ENCODE data around the gene ZNRF3.
A peak's percentile ranks its signal among the peaks of the same experiment; 100 is the strongest.
"Not testable (repeated sequence)": the region's sequence is repeated elsewhere in the genome, so short reads cannot be mapped to it uniquely, and the experiment has no call there.

Gene ZNRF3

GRCh38 chr22:28883917-28884746 lies 760 bp downstream of the ZNRF3 start:
- DNase-seq (ENCODE audit: extremely low spot score, insufficient read length, low read depth), result no peak
- no peak for FAIRE-seq

GRCh38 chr22:28884747-28885350 lies 1.5 kb downstream of the ZNRF3 start:
- DNase-seq (ENCODE audit: extremely low spot score, insufficient read length, low read depth), result no peak
- no peak for FAIRE-seq

- DNase-seq (ENCODE audit: extremely low spot score, insufficient read length, low read depth) (no peak), FAIRE-seq (no peak)
Observed at GRCh38 chr22:28885939-28886338, 2.6 kb downstream of the ZNRF3 start.

- not testable (repeated sequence) for DNase-seq (ENCODE audit: extremely low spot score, insufficient read length, low read depth); FAIRE-seq
Observed at GRCh38 chr22:28886679-28887078, 3.3 kb downstream of the ZNRF3 start.

GRCh38 chr22:28887725-28888459 lies 4.5 kb downstream of the ZNRF3 start:
- FAIRE-seq, result no peak
- no peak for DNase-seq (ENCODE audit: extremely low spot score, insufficient read length, low read depth)

- FAIRE-seq (no peak), DNase-seq (ENCODE audit: extremely low spot score, insufficient read length, low read depth) (no peak)
Observed at GRCh38 chr22:28889478-28890024, 6.2 kb downstream of the ZNRF3 start.

GRCh38 chr22:28891156-28891733 lies 7.9 kb downstream of the ZNRF3 start:
- FAIRE-seq (no peak), DNase-seq (ENCODE audit: extremely low spot score, insufficient read length, low read depth) (no peak)

- no peak for FAIRE-seq
Observed at GRCh38 chr22:28892175-28892731, 8.9 kb downstream of the ZNRF3 start.

GRCh38 chr22:28893810-28894209 lies 10.4 kb downstream of the ZNRF3 start:
- no peak for FAIRE-seq
- DNase-seq (ENCODE audit: extremely low spot score, insufficient read length, low read depth), result no peak

More at GRCh38 chr22:28892175-28892731, 8.9 kb downstream of the ZNRF3 start:
- no peak for DNase-seq (ENCODE audit: extremely low spot score, insufficient read length, low read depth)

GRCh38 chr22:28894334-28894733 lies 11.0 kb downstream of the ZNRF3 start:
- DNase-seq (ENCODE audit: extremely low spot score, insufficient read length, low read depth), result no peak

GRCh38 chr22:28894807-28895206 lies 11.4 kb downstream of the ZNRF3 start:
- no peak for FAIRE-seq
- no peak for DNase-seq (ENCODE audit: extremely low spot score, insufficient read length, low read depth)

More at GRCh38 chr22:28894334-28894733, 11.0 kb downstream of the ZNRF3 start:
- no peak for FAIRE-seq

- FAIRE-seq, result peak; percentile 36
Observed at GRCh38 chr22:28896611-28897010, 13.2 kb downstream of the ZNRF3 start.

GRCh38 chr22:28898233-28898629 lies 14.9 kb downstream of the ZNRF3 start:
- FAIRE-seq, result no peak
- no peak for DNase-seq (ENCODE audit: extremely low spot score, insufficient read length, low read depth)

More at GRCh38 chr22:28896611-28897010, 13.2 kb downstream of the ZNRF3 start:
- DNase-seq (ENCODE audit: extremely low spot score, insufficient read length, low read depth), result no peak

GRCh38 chr22:28899199-28899853 lies 16.0 kb downstream of the ZNRF3 start:
- DNase-seq (ENCODE audit: extremely low spot score, insufficient read length, low read depth) (no peak), FAIRE-seq (no peak)

- DNase-seq (ENCODE audit: extremely low spot score, insufficient read length, low read depth) (no peak), FAIRE-seq (no peak)
Observed at GRCh38 chr22:28900379-28900925, 17.1 kb downstream of the ZNRF3 start.

GRCh38 chr22:28902490-28902889 lies 19.1 kb downstream of the ZNRF3 start:
- FAIRE-seq (no peak), DNase-seq (ENCODE audit: extremely low spot score, insufficient read length, low read depth) (no peak)

- FAIRE-seq (no peak), DNase-seq (ENCODE audit: extremely low spot score, insufficient read length, low read depth) (no peak)
Observed at GRCh38 chr22:28903080-28903479, 19.7 kb downstream of the ZNRF3 start.

- DNase-seq (ENCODE audit: extremely low spot score, insufficient read length, low read depth), result no peak
- no peak for FAIRE-seq
Observed at GRCh38 chr22:28903729-28904128, 20.4 kb downstream of the ZNRF3 start.
